HG02973 (cell line): ENCODE results near the gene EDDM3A.

Experiments
- ATAC-seq: cut with Tn5 transposase; IDR thresholded peaks from one replicate; pipeline ENCODE4 v1.9.1; 2021; ENCODE audit warnings: moderate library complexity; ENCODE audit not compliant: unreplicated experiment

Gene EDDM3A

GRCh38 chr14:20782280-20782890 lies 36.7 kb downstream of the EDDM3A start:
- no peak for ATAC-seq

GRCh38 chr14:20787025-20787424 lies 41.3 kb downstream of the EDDM3A start:
- no peak for ATAC-seq

GRCh38 chr14:20789230-20789813 lies 43.6 kb downstream of the EDDM3A start:
- no peak for ATAC-seq

GRCh38 chr14:20790464-20791116 lies 44.9 kb downstream of the EDDM3A start:
- ATAC-seq, result no peak

GRCh38 chr14:20791187-20791586 lies 45.5 kb downstream of the EDDM3A start:
- no peak for ATAC-seq

- no peak for ATAC-seq
Measured at GRCh38 chr14:20791597-20791996, 45.9 kb downstream of the EDDM3A start.

- ATAC-seq, result no peak
Measured at GRCh38 chr14:20792556-20792955, 46.9 kb downstream of the EDDM3A start.

GRCh38 chr14:20794644-20795369 lies 49.1 kb downstream of the EDDM3A start:
- no peak for ATAC-seq

- ATAC-seq, result no peak
Measured at GRCh38 chr14:20797164-20797563, 51.5 kb downstream of the EDDM3A start.
